ENCODE results near the gene ARHGAP44. TPM values are rescaled to one million over a fixed set of nuclear protein-coding genes. Genes with fewer than 3 reads are reported as not detected.

The ARHGAP44 gene
- total and polyA plus RNA-seq, 2 of the 8 experiments (the other 6 are each of a cell fraction or from before 2014, with no cell fraction given): 6.2 to 22.2 TPM

DNA sequence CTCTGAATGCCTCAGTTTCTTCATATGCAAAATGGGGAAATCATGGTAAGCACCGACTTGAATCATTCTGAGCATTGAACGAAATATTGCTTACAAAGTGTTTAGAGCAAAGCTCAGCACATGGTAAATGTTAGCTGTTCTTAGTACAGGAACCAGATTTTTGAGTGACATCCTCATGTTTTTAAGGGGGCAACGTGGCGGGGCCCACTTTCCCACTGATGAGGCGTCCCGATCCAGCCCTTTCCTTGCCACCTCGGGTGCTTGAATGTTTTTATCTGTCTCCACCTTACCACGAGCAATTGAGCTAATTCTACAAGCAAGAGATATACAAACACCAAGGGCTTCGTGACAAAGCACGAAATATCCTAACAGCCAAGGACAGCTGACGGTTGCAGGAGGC is 178.7 kb downstream of the ARHGAP44 start:
- Histone ChIP-seq H3K4me1 (replicated peaks in 1 of 4; ENCODE audit: control insufficient read depth in 3 of 4, insufficient read depth in 4 of 4, low read length in 3 of 4) (no peaks in the 10 kb centered on the region; a peak in 2 of 7 replicates), H3K18ac (ENCODE audit: extremely low read depth, low read length) (no peak overlapping the region), H2BK20ac (ENCODE audit: low read length) (no peak overlapping the region), H2AK5ac (ENCODE audit: low read depth, low read length) (no peak overlapping the region), H3K79me1 (ENCODE audit: low read depth, low read length) (no peaks in the 10 kb centered on the region), H4K20me1 (replicated peaks in 1 of 2; ENCODE audit: control insufficient read depth in 1 of 2, insufficient read depth in 2 of 2, low read length in 2 of 2) (no peaks in the 10 kb centered on the region), H2BK15ac (ENCODE audit: low read length) (no peak overlapping the region), H3K9ac (replicated peaks in 1 of 4; ENCODE audit: extremely low read depth in 1 of 4, low read depth in 3 of 4, low read length in 3 of 4) (no peak overlapping the region), H2BK120ac (replicated peaks; ENCODE audit: low read depth, low read length) (no peak overlapping the region), H3K4me2 (ENCODE audit: insufficient read depth in 1 of 2, low read depth in 2 of 2, low read length in 2 of 2) (no peak overlapping the region), H2BK12ac (ENCODE audit: low read depth, low read length) (no peak overlapping the region), H2AFZ (ENCODE audit: low read length) (no peak overlapping the region), H3K27me3 (replicated peaks in 1 of 4; ENCODE audit: control insufficient read depth in 3 of 4, extremely low read depth in 1 of 4, insufficient read depth in 3 of 4, low read length in 3 of 4) (no peaks in the 10 kb centered on the region), H3K36me3 (ENCODE audit: control insufficient read depth in 2 of 4, insufficient read depth in 4 of 4, low read length in 3 of 4) (peaks cover 0 to 4% (median 0%) of the 10 kb centered on the region in 4 experiments; a peak in 2 of 8 replicates), H3K23me2 (ENCODE audit: low read depth, low read length) (peaks cover 2% of the 10 kb centered on the region; the same call in 1 of the 2 replicates), H3K79me2 (ENCODE audit: control insufficient read depth in 1 of 2, insufficient read depth in 2 of 2, low read length in 2 of 2) (no peaks in the 10 kb centered on the region), H2BK5ac (ENCODE audit: low read depth, low read length) (no peak overlapping the region), H3K14ac (ENCODE audit: insufficient read length) (no peak overlapping the region), H3K23ac (ENCODE audit: insufficient read length) (no peak overlapping the region), H3K4me3 (ENCODE audit: extremely low read depth in 1 of 4, insufficient read depth in 2 of 4, low read depth in 3 of 4, low read length in 4 of 4) (no peak overlapping the region), H3K9me3 (ENCODE audit: insufficient read depth in 2 of 2, low read depth in 1 of 2, low read length in 1 of 2) (no peaks in the 10 kb centered on the region), H3K56ac (replicated peaks; ENCODE audit: insufficient read length, low read depth, low read length) (no peak overlapping the region), H3K27ac (ENCODE audit: low read depth, low read length) (no peak overlapping the region), H4K91ac (replicated peaks; ENCODE audit: insufficient read length, low read length) (no peak overlapping the region), H3K4ac (replicated peaks; ENCODE audit: insufficient read length, low read depth, low read length) (no peak overlapping the region), H4K8ac (ENCODE audit: extremely low read depth, insufficient read depth, low read length) (no peak overlapping the region), H4K5ac (ENCODE audit: insufficient read length, low read depth, low read length) (no peak overlapping the region)
- FAIRE-seq: no peak
- POLR2A ChIA-PET (ENCODE audit: partially characterized antibody): interaction anchor here (0.8 kb wide), 1 partner anchor 10 kb away, joined by 3 read pairs; no protein-coding TSS in a partner anchor
- DNase-seq (ENCODE audit: low read depth in 1 of 2, low spot score in 2 of 2): no peak
- CTCF ChIA-PET (ENCODE audit: partially characterized antibody): interaction anchor here (0.8 kb wide), 1 partner anchor 56 kb away, joined by 3 read pairs; no protein-coding TSS in a partner anchor
- 88% methylated on average over 11 of the region's 11 CpGs; no CpG with 5 or more reads in 1 of the 2 experiments for WGBS, 2 experiments (ENCODE audit: extremely low coverage in 1 of 2, insufficient coverage in 1 of 2, insufficient read length in 1 of 2, insufficient replicate concordance in 2 of 2, low coverage in 1 of 2, low lambda C conversion rate in 2 of 2, missing lambda C conversion rate in 1 of 2)
- no peak for TF ChIP-seq KDM5A (IDR thresholded peaks at IDR 0.05; ENCODE audit: low read length)
- TF ChIP-seq TEAD4 (IDR thresholded peaks at IDR 0.05; ENCODE audit: low read depth, low read length): no peak
- TF ChIP-seq ASH2L (IDR thresholded peaks at IDR 0.05; ENCODE audit: low read length): no peak
- TF ChIP-seq SIRT6 (IDR thresholded peaks at IDR 0.05; ENCODE audit: low read length): no peak
- no peak for TF ChIP-seq CEBPB (IDR thresholded peaks at IDR 0.05; ENCODE audit: low read depth, low read length)
- no peak for TF ChIP-seq RXRA (IDR thresholded peaks at IDR 0.05; ENCODE audit: insufficient read depth, low read depth, low read length)
- TF ChIP-seq, protein P1, sequence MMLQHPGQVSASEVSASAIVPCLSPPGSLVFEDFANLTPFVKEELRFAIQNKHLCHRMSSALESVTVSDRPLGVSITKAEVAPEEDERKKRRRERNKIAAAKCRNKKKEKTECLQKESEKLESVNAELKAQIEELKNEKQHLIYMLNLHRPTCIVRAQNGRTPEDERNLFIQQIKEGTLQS (IDR thresholded peaks at IDR 0.05; ENCODE audit: insufficient read depth, low read depth, low read length): no peak
- no peak for TF ChIP-seq MAFK (IDR thresholded peaks at IDR 0.05; ENCODE audit: low read depth, low read length)
- TF ChIP-seq TCF12 (IDR thresholded peaks at IDR 0.05; ENCODE audit: low read depth, low read length): no peak
- no peak for TF ChIP-seq EZH2 (IDR thresholded peaks at IDR 0.05; ENCODE audit: low read depth, low read length, severe bottlenecking)
- no peak for TF ChIP-seq NRF1 (IDR thresholded peaks at IDR 0.05; ENCODE audit: low read depth, low read length)
- TF ChIP-seq GABPA (IDR thresholded peaks at IDR 0.05; ENCODE audit: borderline replicate concordance, insufficient read depth, low read length): no peak
- TF ChIP-seq RNF2 (IDR thresholded peaks at IDR 0.05; ENCODE audit: borderline replicate concordance, low read depth, low read length, missing control alignments, poor library complexity, severe bottlenecking): no peak
- TF ChIP-seq SIN3A (conservative IDR thresholded peaks at IDR 0.05 in 1 of 2, IDR thresholded peaks at IDR 0.05 in 1 of 2; ENCODE audit: low read depth in 1 of 2, low read length in 2 of 2): no peak

Measured in H1 (cell line).